CD4-positive, alpha-beta T cell treated with Interleukin-15 for 4 hours (primary cell): ENCODE data around the gene SLC28A1.

Experiments
- DNase-seq: peaks from one replicate; pipeline ENCODE4 v3.0.0-alpha.2; 2020; ENCODE audit warnings: low spot score

Gene SLC28A1

GRCh38 chr15:84886211-84886983, 1.9 kb downstream of the SLC28A1 start:
- no peak for DNase-seq

GRCh38 chr15:84886984-84887299, 2.5 kb downstream of the SLC28A1 start:
- DNase-seq: no peak

- no peak for DNase-seq
These were observed 3.5 kb downstream of the SLC28A1 start for GRCh38 chr15:84887938-84888337.

- DNase-seq: no peak
These were observed 4.2 kb downstream of the SLC28A1 start for GRCh38 chr15:84888639-84889038.

- no peak for DNase-seq
These were observed 5.0 kb downstream of the SLC28A1 start for GRCh38 chr15:84889313-84889990.

- no peak for DNase-seq
These were observed 5.7 kb downstream of the SLC28A1 start for GRCh38 chr15:84889991-84890669.

- no peak for DNase-seq
These were observed 6.3 kb downstream of the SLC28A1 start for GRCh38 chr15:84890670-84891162.

- DNase-seq: no peak
These were observed 6.9 kb downstream of the SLC28A1 start for GRCh38 chr15:84891339-84891738.

- no peak for DNase-seq
These were observed 8.4 kb downstream of the SLC28A1 start for GRCh38 chr15:84892786-84893307.

GRCh38 chr15:84893607-84894006, 9.1 kb downstream of the SLC28A1 start:
- DNase-seq: no peak

GRCh38 chr15:84894736-84895425, 10.4 kb downstream of the SLC28A1 start:
- no peak for DNase-seq

- no peak for DNase-seq
These were observed 14.3 kb downstream of the SLC28A1 start for GRCh38 chr15:84898761-84899160.

- DNase-seq: no peak
These were observed 15.3 kb downstream of the SLC28A1 start for GRCh38 chr15:84899750-84900149.

- DNase-seq: no peak
These were observed 17.1 kb downstream of the SLC28A1 start for GRCh38 chr15:84901540-84901939.

GRCh38 chr15:84903751-84904150, 19.3 kb downstream of the SLC28A1 start:
- no peak for DNase-seq

- no peak for DNase-seq
These were observed 20.0 kb downstream of the SLC28A1 start for GRCh38 chr15:84904419-84904818.

GRCh38 chr15:84905016-84905916, 20.8 kb downstream of the SLC28A1 start:
- no peak for DNase-seq

GRCh38 chr15:84907731-84908130, 23.3 kb downstream of the SLC28A1 start:
- DNase-seq: no peak

- no peak for DNase-seq
These were observed 24.1 kb downstream of the SLC28A1 start for GRCh38 chr15:84908564-84908963.

GRCh38 chr15:84909029-84909428, 24.6 kb downstream of the SLC28A1 start:
- DNase-seq: no peak

- DNase-seq: no peak
These were observed 25.3 kb downstream of the SLC28A1 start for GRCh38 chr15:84909782-84910181.
